ENCODE results near the gene HSP90AB1. TPM values are rescaled to one million over a fixed set of nuclear protein-coding genes. Genes with fewer than 3 reads are reported as not detected.

HSP90AB1 gene
- total and polyA plus RNA-seq, 9 of the 15 experiments (the other 6 are each of a cell fraction or from before 2014, with no cell fraction given): 1,780 to 3,358 (median 2,262) TPM

GRCh38 chr6:44245912-44246662 is 814 bp upstream of the HSP90AB1 start (continued):
- TF ChIP-seq MLLT1 (IDR thresholded peaks at IDR 0.05) (peak; percentile 18 to 74; a peak in 2 of 4 replicates), ZNF311 (CRISPR knock-in tag; IDR thresholded peaks at IDR 0.05) (no peak), CEBPG (CRISPR knock-in tag; IDR thresholded peaks at IDR 0.05) (no peak), CEBPG (tag; conservative IDR thresholded peaks at IDR 0.05 in 1 of 2, IDR thresholded peaks at IDR 0.05 in 1 of 2) (no peak), ZNF586 (CRISPR knock-in tag; conservative IDR thresholded peaks at IDR 0.05) (no peak), MEF2A (IDR thresholded peaks at IDR 0.05; ENCODE audit: control insufficient read depth, low read depth, low read length) (0 out of 2 replicates have a peak, but pooled peaks have one; percentile 30), RBM22 (IDR thresholded peaks at IDR 0.05; ENCODE audit: low read depth, low read length, poor library complexity, severe bottlenecking) (peak; percentile 43), ZNF3 (CRISPR knock-in tag; IDR thresholded peaks at IDR 0.05) (no peak), RNF219 (CRISPR knock-in tag; IDR thresholded peaks at IDR 0.05) (no peak), NFYB (IDR thresholded peaks at IDR 0.05; ENCODE audit: extremely low read depth, insufficient read length) (no peak), ZNF354B (CRISPR knock-in tag; IDR thresholded peaks at IDR 0.05) (no peak), NFRKB (IDR thresholded peaks at IDR 0.05; ENCODE audit: low read depth) (no peak; the same call in 1 of the 2 replicates), SRSF9 (IDR thresholded peaks at IDR 0.05; ENCODE audit: borderline replicate concordance, low read depth, low read length) (no peak), SMC3 (conservative IDR thresholded peaks at IDR 0.05; ENCODE audit: insufficient read depth, low read depth, low read length) (0 out of 2 replicates have a peak, but pooled peaks have one; percentile 3), PPARD (CRISPR knock-in tag; IDR thresholded peaks at IDR 0.05) (no peak), BDP1 (IDR thresholded peaks at IDR 0.05; ENCODE audit: insufficient read depth, insufficient read length) (no peak), ZNF609 (CRISPR knock-in tag; IDR thresholded peaks at IDR 0.05; ENCODE audit: borderline replicate concordance) (peak; percentile 91; the same call in 1 of the 2 replicates)

All from K562 (cell line).